H9 (cell line): ENCODE data around the gene CPB1. TPM values are rescaled to one million over a fixed set of nuclear protein-coding genes. Genes with fewer than 3 reads are reported as not detected.

Experiments
- DNase-seq: peaks from one replicate; pipeline ENCODE4 v3.0.0-alpha.2; 2017
- H2AFZ ChIP-seq: one replicate; pipeline ENCODE4 v1.6.1; 2013; ENCODE audit warnings: mild to moderate bottlenecking, low read length, control low read depth, moderate library complexity
- H2AK5ac ChIP-seq: 2 replicates; pipeline ENCODE4 v1.6.1; 2013; ENCODE audit warnings: low read length, control low read depth, mixed read lengths; ENCODE audit not compliant: insufficient read length
- H2BK120ac ChIP-seq: one replicate; pipeline ENCODE4 v1.6.1; 2013; ENCODE audit warnings: low read depth, mild to moderate bottlenecking, low read length, control low read depth, inconsistent platforms; ENCODE audit not compliant: poor library complexity, severe bottlenecking
- H2BK12ac ChIP-seq: 2 replicates; pipeline ENCODE4 v1.6.1; 2013; ENCODE audit warnings: low read length, control low read depth, mixed read lengths, low read depth; ENCODE audit not compliant: insufficient read length
- H2BK15ac ChIP-seq: 2 replicates; pipeline ENCODE4 v1.6.1; 2013; ENCODE audit warnings: low read depth, low read length, control low read depth
- H2BK20ac ChIP-seq: one replicate; pipeline ENCODE4 v1.6.1; 2013; ENCODE audit warnings: low read depth, mild to moderate bottlenecking, low read length, control low read depth, inconsistent platforms; ENCODE audit not compliant: poor library complexity, severe bottlenecking
- H2BK5ac ChIP-seq: 2 replicates; pipeline ENCODE4 v1.6.1; 2013; ENCODE audit warnings: low read length, control low read depth, mixed read lengths; ENCODE audit not compliant: insufficient read length
- H3K14ac ChIP-seq: 2 replicates; pipeline ENCODE4 v1.6.1; 2013; ENCODE audit warnings: low read length, control low read depth; ENCODE audit not compliant: insufficient read depth
- H3K18ac ChIP-seq: 2 replicates; pipeline ENCODE4 v1.6.1; 2013; ENCODE audit warnings: low read depth, mild to moderate bottlenecking, mixed read lengths, low read length, control low read depth; ENCODE audit not compliant: insufficient read length
- H3K23ac ChIP-seq: 2 replicates; pipeline ENCODE4 v1.6.1; 2013; ENCODE audit warnings: low read length, control low read depth, mixed read lengths, low read depth; ENCODE audit not compliant: insufficient read length
- H3K23me2 ChIP-seq: 2 replicates; pipeline ENCODE4 v1.6.1; 2013; ENCODE audit warnings: low read depth, mild to moderate bottlenecking, mixed read lengths, low read length, control low read depth; ENCODE audit not compliant: insufficient read length, poor library complexity, severe bottlenecking
- H3K27ac ChIP-seq: 2 replicates; pipeline ENCODE4 v1.5.1; 2013; ENCODE audit warnings: low read length, control low read depth, mixed read lengths, low read depth; ENCODE audit not compliant: insufficient read length
- H3K27me3 ChIP-seq: 2 replicates; pipeline ENCODE4 v1.6.1; 2013; ENCODE audit warnings: low read length, control low read depth, inconsistent platforms; ENCODE audit not compliant: insufficient read depth
- H3K4ac ChIP-seq: 2 replicates; pipeline ENCODE4 v1.6.1; 2013; ENCODE audit warnings: low read depth, mild to moderate bottlenecking, control low read depth, inconsistent platforms, low read length, moderate library complexity
- H3K4me1 ChIP-seq: 2 replicates; pipeline ENCODE4 v1.6.1; 2013; ENCODE audit warnings: low read length, control low read depth, inconsistent platforms; ENCODE audit not compliant: insufficient read depth
- H3K4me2 ChIP-seq: 2 replicates; pipeline ENCODE4 v1.6.1; 2013; ENCODE audit warnings: low read length, control low read depth, mixed read lengths; ENCODE audit not compliant: insufficient read length, insufficient read depth
- H3K56ac ChIP-seq: 2 replicates; pipeline ENCODE4 v1.6.1; 2013; ENCODE audit warnings: low read depth, mild to moderate bottlenecking, mixed read lengths, low read length, control low read depth; ENCODE audit not compliant: insufficient read length
- H3K79me1 ChIP-seq: 2 replicates; pipeline ENCODE4 v1.6.1; 2013; ENCODE audit warnings: low read depth, mild to moderate bottlenecking, moderate library complexity, low read length, control low read depth, inconsistent platforms; ENCODE audit not compliant: insufficient read depth, poor library complexity, severe bottlenecking
- H3K79me2 ChIP-seq: 2 replicates; pipeline ENCODE4 v1.6.1; 2013; ENCODE audit warnings: low read length, control low read depth, inconsistent platforms; ENCODE audit not compliant: insufficient read depth
- H3K9ac ChIP-seq: 2 replicates; pipeline ENCODE4 v1.6.1; 2013; ENCODE audit warnings: low read length, control low read depth, mixed read lengths; ENCODE audit not compliant: insufficient read length; ENCODE audit errors: extremely low read depth
- H3K9me3 ChIP-seq: one replicate; pipeline ENCODE4 v1.6.1; 2013; ENCODE audit warnings: low read depth, low read length, inconsistent platforms; ENCODE audit not compliant: control insufficient read depth
- H3T11ph ChIP-seq: one replicate; pipeline ENCODE4 v1.6.1; 2013; ENCODE audit warnings: mild to moderate bottlenecking, low read length, control low read depth, inconsistent platforms
- H4K20me1 ChIP-seq: one replicate; pipeline ENCODE4 v1.6.1; 2013; ENCODE audit not compliant: control insufficient read depth, insufficient read length, insufficient read depth
- H4K5ac ChIP-seq: 2 replicates; pipeline ENCODE4 v1.6.1; 2013; ENCODE audit warnings: low read depth, mild to moderate bottlenecking, mixed read lengths, low read length, control low read depth; ENCODE audit not compliant: insufficient read length
- H4K8ac ChIP-seq: replicated peaks from 2 replicates; pipeline ENCODE4 v1.6.1; 2013; ENCODE audit warnings: low read length, control low read depth, mixed read lengths, low read depth; ENCODE audit not compliant: insufficient read length
- H4K91ac ChIP-seq: 2 replicates; pipeline ENCODE4 v1.6.1; 2013; ENCODE audit warnings: low read depth, mild to moderate bottlenecking, moderate library complexity, mixed read lengths, low read length, control low read depth; ENCODE audit not compliant: insufficient read length
- H3K27ac Mint-ChIP-seq, 3 experiments: 2 replicates in 2 of 3; 3 replicates in 1 of 3; pipeline ENCODE4 v1.8.0; 2020 to 2021; ENCODE audit warnings: mixed read lengths in 3 of 3, mild to moderate bottlenecking in 1 of 3, moderate library complexity in 1 of 3
- H3K27me3 Mint-ChIP-seq: 2 replicates; pipeline ENCODE4 v1.8.0; 2021; ENCODE audit warnings: low read depth, mild to moderate bottlenecking, moderate library complexity, mixed read lengths
- H3K36me3 Mint-ChIP-seq, 3 experiments: 2 replicates in 2 of 3; 3 replicates in 1 of 3; pipeline ENCODE4 v1.8.0; 2020 to 2021; ENCODE audit warnings: low read depth in 3 of 3, mixed read lengths in 3 of 3; ENCODE audit not compliant: insufficient read depth in 1 of 3
- H3K4me1 Mint-ChIP-seq, 2 experiments: 2 replicates each; pipeline ENCODE4 v1.8.0; 2020; ENCODE audit warnings: mixed read lengths in 2 of 2
- H3K4me3 Mint-ChIP-seq, 2 experiments: 2 replicates in 1 of 2; 3 replicates in 1 of 2; pipeline ENCODE4 v1.8.0; 2020 to 2021; ENCODE audit warnings: mild to moderate bottlenecking in 2 of 2, mixed read lengths in 2 of 2, moderate library complexity in 1 of 2
- H3K9me3 Mint-ChIP-seq, 2 experiments: 2 replicates in 1 of 2; 3 replicates in 1 of 2; pipeline ENCODE4 v1.8.0; 2020; ENCODE audit warnings: mild to moderate bottlenecking in 2 of 2, mixed read lengths in 2 of 2, moderate library complexity in 1 of 2
- WGBS: extraction: QIAGEN DNeasy Blood & Tissue Kit; methylation state at CpG from one replicate; pipeline ENCODE4 v1.1.7; 2013; ENCODE audit warnings: missing lambda C conversion rate, low lambda C conversion rate, mixed read lengths; ENCODE audit not compliant: insufficient read length; ENCODE audit errors: extremely low coverage; 5-methylcytosine and 5-hydroxymethylcytosine counted together
- total RNA-seq: library from RNA; stranded (reverse); gene quantifications from 2 replicates; pipeline ENCODE4 v1.2.1, GENCODE V29; 2021
- TF ChIP-seq, protein P1 (sequence below): fragments of 200-600 bp; sonication (generic); conservative IDR thresholded peaks from 3 replicates; pipeline ENCODE4 v1.8.0; 2021; ENCODE audit warnings: antibody characterized with exemption, mild to moderate bottlenecking

CPB1 gene
- total RNA-seq, 1 experiment from 2014 or later: not detected

DNA sequence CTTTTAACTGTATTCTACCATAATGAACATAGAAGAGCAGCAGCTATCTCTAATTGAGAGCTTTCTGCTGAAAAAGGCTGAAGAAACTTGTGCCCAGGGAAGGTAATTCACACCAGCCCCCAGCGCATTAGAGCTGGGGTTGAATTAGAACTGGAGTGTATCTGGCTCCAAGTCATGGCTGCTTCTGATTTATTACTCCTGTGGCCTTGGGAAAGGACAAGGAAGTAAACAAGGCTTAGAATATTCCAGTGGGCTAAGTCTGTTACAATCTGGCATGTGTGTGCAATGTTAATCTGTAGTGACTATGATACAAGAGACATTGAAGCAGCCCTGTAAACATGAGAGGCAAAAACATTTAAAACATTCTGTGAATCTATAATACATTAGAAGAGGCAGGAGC lies 55.6 kb downstream of the CPB1 start:
- H3K27me3 Mint-ChIP-seq: no peaks in the 10 kb centered on the region

More for the DNA sequence above, 55.6 kb downstream of the CPB1 start:
- Mint-ChIP-seq H3K9me3 (no peaks in the 10 kb centered on the region), H3K4me3 (no peak overlapping the region), H3K4me1 (no peaks in the 10 kb centered on the region), H3K27ac (no peak overlapping the region), H3K36me3 (no peaks in the 10 kb centered on the region)
- Histone ChIP-seq H4K20me1 (no peaks in the 10 kb centered on the region), H3K4ac (no peak overlapping the region), H3K27ac (no peak overlapping the region), H3K14ac (no peak overlapping the region), H2AK5ac (no peak overlapping the region), H3K79me1 (no peaks in the 10 kb centered on the region), H2BK120ac (no peak overlapping the region), H2AFZ (no peak overlapping the region), H4K5ac (no peak overlapping the region), H3K4me2 (no peak overlapping the region), H4K91ac (no peak overlapping the region), H3K23ac (no peak overlapping the region), H2BK15ac (no peak overlapping the region), H3K4me1 (no peaks in the 10 kb centered on the region), H3K56ac (no peak overlapping the region), H2BK5ac (no peak overlapping the region), H3T11ph (no peak overlapping the region), H3K9ac (no peak overlapping the region), H2BK12ac (no peak overlapping the region), H3K23me2 (no peaks in the 10 kb centered on the region), H3K27me3 (no peaks in the 10 kb centered on the region), H3K79me2 (no peaks in the 10 kb centered on the region), H3K18ac (no peak overlapping the region), H4K8ac (no peak overlapping the region), H3K9me3 (no peaks in the 10 kb centered on the region), H2BK20ac (no peak overlapping the region)
- no peak for DNase-seq
- no CpG with 5 or more reads among the region's 1 CpG for WGBS
- TF ChIP-seq, protein P1, sequence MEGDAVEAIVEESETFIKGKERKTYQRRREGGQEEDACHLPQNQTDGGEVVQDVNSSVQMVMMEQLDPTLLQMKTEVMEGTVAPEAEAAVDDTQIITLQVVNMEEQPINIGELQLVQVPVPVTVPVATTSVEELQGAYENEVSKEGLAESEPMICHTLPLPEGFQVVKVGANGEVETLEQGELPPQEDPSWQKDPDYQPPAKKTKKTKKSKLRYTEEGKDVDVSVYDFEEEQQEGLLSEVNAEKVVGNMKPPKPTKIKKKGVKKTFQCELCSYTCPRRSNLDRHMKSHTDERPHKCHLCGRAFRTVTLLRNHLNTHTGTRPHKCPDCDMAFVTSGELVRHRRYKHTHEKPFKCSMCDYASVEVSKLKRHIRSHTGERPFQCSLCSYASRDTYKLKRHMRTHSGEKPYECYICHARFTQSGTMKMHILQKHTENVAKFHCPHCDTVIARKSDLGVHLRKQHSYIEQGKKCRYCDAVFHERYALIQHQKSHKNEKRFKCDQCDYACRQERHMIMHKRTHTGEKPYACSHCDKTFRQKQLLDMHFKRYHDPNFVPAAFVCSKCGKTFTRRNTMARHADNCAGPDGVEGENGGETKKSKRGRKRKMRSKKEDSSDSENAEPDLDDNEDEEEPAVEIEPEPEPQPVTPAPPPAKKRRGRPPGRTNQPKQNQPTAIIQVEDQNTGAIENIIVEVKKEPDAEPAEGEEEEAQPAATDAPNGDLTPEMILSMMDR: no peak
